Subcutaneous adipose tissue (tissue), 4 donors: ENCODE measurements around the gene UCHL5. TPM values are rescaled to one million over a fixed set of nuclear protein-coding genes. Genes with fewer than 3 reads are reported as not detected.

Source experiments
- CTCF ChIP-seq: fragments of 450-650 bp; IDR thresholded peaks from one replicate; pipeline ENCODE4 v1.5.1; 2016; ENCODE audit warnings: low read depth, mild to moderate bottlenecking, control low read depth, antibody characterized with exemption, moderate library complexity
- total RNA-seq, 4 donors: library from RNA; depleted of rRNA; stranded (reverse); fragments of >200 nt; gene quantifications; one replicate each; pipeline ENCODE4 v1.1.0, GENCODE V29; 2016

The UCHL5 gene
- total RNA-seq, 4 donors from 2014 or later, result 29.2 to 42.6 (median 34.0) TPM

DNA sequence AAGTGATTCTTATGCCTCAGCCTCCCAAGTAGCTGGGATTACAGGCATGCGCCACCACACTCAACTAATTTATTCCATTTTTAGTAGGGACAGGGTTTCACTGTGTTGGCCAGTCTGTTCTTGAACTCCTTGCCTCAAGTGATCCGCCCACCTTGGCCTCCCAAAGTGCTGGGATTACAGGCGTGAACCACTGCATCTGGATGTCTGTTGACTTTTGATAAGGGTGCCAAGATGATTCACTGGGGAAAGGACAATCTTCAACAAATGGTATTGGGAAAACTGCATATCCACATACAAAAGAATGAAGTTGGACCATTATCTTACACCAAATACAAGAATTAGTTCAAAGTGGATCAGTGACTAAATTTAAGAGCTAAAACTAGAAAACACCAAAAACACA, 20.0 kb upstream of the UCHL5 start:
- TF ChIP-seq CTCF, result no peak

DNA sequence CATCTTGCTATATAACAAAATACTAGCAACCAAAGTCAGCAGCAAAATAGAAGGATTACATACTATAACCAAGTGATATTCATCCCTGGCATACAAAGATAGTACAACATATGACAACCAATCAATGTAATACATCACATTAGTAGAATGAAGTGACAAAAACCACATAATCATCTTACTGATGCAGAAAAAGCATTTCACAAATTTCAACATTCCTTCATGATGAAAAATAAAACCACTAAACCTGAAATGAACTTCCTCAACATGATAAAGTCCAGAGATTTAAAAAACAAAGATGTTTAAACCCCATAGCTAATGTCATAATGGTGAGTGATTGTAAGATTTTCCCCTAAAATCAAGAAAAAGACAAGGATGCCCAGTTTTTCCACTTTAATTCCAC, 18.8 kb upstream of the UCHL5 start:
- TF ChIP-seq CTCF, result no peak

- TF ChIP-seq CTCF, result no peak
Measured at GRCh38 chr1:193070942-193071341, 11.8 kb upstream of the UCHL5 start.

DNA sequence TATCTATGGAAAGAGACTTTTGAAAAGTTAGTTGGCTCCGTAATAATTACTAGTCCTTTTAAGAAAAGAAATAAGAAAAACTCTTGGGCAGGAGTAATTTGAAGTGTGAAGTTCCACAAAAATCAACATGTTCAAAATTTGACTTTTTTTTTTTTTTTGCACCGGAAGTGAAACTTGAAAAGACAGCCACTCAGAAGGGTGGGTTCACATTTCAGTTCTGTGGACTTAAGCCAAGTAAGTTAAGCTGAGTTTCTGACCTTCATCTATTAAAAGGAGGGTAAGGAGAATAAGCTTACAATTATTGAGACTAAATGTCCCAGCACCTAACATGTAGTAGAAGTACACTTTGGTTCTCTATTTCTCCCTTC, 11.2 kb upstream of the UCHL5 start:
- no peak for TF ChIP-seq CTCF

DNA sequence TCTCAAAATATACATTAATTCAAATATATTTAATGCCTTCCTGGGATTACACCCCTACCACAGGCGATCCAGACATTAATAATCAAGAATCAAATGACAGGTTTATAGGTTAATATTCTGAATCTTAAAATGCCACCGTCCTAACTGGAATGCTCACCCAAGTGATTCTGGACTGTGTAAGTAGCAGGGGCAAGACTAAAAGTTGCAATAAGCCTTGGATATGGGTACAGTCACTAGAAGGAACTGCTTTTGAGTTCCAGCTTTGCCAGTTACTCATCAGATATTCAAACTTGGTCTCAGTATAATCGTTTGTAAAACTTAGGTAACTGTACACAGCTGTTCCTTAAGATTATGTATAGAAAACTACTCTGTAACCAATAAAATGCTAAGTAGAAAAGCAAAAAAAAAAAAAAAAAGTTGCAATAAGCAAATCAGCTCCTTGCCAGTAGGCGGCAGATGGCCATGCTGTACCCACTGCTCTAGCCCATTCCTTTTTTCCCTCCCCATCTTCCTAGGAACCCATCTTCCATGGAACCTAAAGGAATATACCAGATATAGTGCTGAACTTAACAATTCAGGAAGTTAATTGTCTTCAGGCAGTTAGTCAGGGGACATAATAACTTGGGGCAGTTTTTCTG, 10.7 kb upstream of the UCHL5 start:
- no peak for TF ChIP-seq CTCF

DNA sequence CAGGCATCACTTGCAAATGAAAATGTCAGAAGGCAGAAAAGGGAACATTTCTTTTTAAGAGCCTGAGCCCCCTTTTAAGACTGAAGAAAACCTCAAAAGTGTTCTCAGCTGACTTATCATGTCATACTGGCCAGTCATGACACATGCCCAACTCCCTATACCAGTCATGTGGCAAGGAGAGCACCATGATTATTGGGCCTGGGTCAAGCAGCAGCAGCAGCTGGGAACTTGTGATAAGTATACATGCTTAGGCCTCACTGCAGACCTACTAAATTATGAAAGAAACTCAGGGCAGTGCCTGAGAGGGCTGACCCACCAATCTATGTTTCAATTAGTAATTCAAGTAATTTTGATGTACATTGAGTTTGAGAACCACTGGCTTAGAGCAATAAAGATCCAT, 8.9 kb upstream of the UCHL5 start:
- no peak for TF ChIP-seq CTCF

GRCh38 chr1:193066606-193067005, 7.4 kb upstream of the UCHL5 start:
- no peak for TF ChIP-seq CTCF
